GM19023 (cell line): Measurements from ENCODE around the gene APOM.

Source experiments
- ATAC-seq: cut with Tn5 transposase; IDR thresholded peaks from one replicate; pipeline ENCODE4 v1.9.1; 2021; ENCODE audit warnings: mild to moderate bottlenecking, moderate library complexity; ENCODE audit not compliant: unreplicated experiment

The APOM gene

GRCh38 chr6:31677955-31678354 is 22.3 kb downstream of the APOM start:
- no peak for ATAC-seq

- no peak for ATAC-seq
Measured at GRCh38 chr6:31680226-31681134, 24.8 kb downstream of the APOM start, which contains the start of gene LY6G5C. LY6G5C (minus strand) TSS chr6:31681067; CDS start chr6:31680373, 694 bp downstream.

- ATAC-seq: no peak
Measured at GRCh38 chr6:31681135-31681671, 25.5 kb downstream of the APOM start.

- ATAC-seq: no peak
Measured at GRCh38 chr6:31683591-31683990, 27.9 kb downstream of the APOM start.

- ATAC-seq: no peak
Measured at GRCh38 chr6:31686483-31686882, 30.8 kb downstream of the APOM start.

- no peak for ATAC-seq
Measured at GRCh38 chr6:31687321-31687720, 31.6 kb downstream of the APOM start.

- no peak for ATAC-seq
Measured at GRCh38 chr6:31687860-31688693, 32.4 kb downstream of the APOM start.

- no peak for ATAC-seq
Measured at GRCh38 chr6:31689249-31690110, 33.8 kb downstream of the APOM start.

- no peak for ATAC-seq
Measured at GRCh38 chr6:31690231-31691077, 34.8 kb downstream of the APOM start.

- ATAC-seq: no peak
Measured at GRCh38 chr6:31691078-31691463, 35.4 kb downstream of the APOM start.

- no peak for ATAC-seq
Measured at GRCh38 chr6:31691564-31692108, 35.9 kb downstream of the APOM start.

GRCh38 chr6:31692353-31692752 is 36.7 kb downstream of the APOM start:
- ATAC-seq: no peak

GRCh38 chr6:31692886-31693285 is 37.2 kb downstream of the APOM start:
- no peak for ATAC-seq

- ATAC-seq: no peak
Measured at GRCh38 chr6:31693535-31693934, 37.8 kb downstream of the APOM start.

- no peak for ATAC-seq
Measured at GRCh38 chr6:31697555-31697954, 41.9 kb downstream of the APOM start.

- ATAC-seq: no peak
Measured at GRCh38 chr6:31700740-31701401, 45.2 kb downstream of the APOM start.

GRCh38 chr6:31701666-31702404 is 46.1 kb downstream of the APOM start:
- ATAC-seq: no peak

GRCh38 chr6:31702405-31702818 is 46.7 kb downstream of the APOM start:
- ATAC-seq: no peak
